Endothelial cell of umbilical vein (primary cell): ENCODE data around the gene UBE2G1.
"Not testable (repeated sequence)": the region's sequence is repeated elsewhere in the genome, so short reads cannot be mapped to it uniquely, and the experiment has no call there.

Experiments used
- CTCF ChIP-seq, 2 donors: IDR thresholded peaks; 1 replicate in 1 of 2; 2 replicates in 1 of 2; pipeline ENCODE4 v1.5.1; 2011; ENCODE audit warnings: low read length in 2 of 2, mild to moderate bottlenecking in 2 of 2, moderate library complexity in 2 of 2, control low read depth in 1 of 2, inconsistent platforms in 1 of 2, low read depth in 1 of 2; ENCODE audit not compliant: insufficient read depth in 1 of 2; ENCODE audit errors: extremely low read depth in 1 of 2
- EZH2 ChIP-seq: IDR thresholded peaks from 2 replicates; pipeline ENCODE4 v1.6.1; 2012; ENCODE audit warnings: borderline replicate concordance, low read depth, mild to moderate bottlenecking, moderate library complexity, low read length, inconsistent platforms; ENCODE audit not compliant: severe bottlenecking
- MAX ChIP-seq: IDR thresholded peaks from 2 replicates; pipeline ENCODE4 v1.6.1; 2011; ENCODE audit not compliant: insufficient read depth, insufficient read length
- POLR2A ChIP-seq: IDR thresholded peaks from 2 replicates; pipeline ENCODE4 v1.6.1; 2012; ENCODE audit warnings: low read depth, mild to moderate bottlenecking, control low read depth, low read length
- POLR2AphosphoS5 ChIP-seq: IDR thresholded peaks from 2 replicates; pipeline ENCODE4 v1.6.1; 2012; ENCODE audit warnings: low read depth, mild to moderate bottlenecking, control low read depth, low read length, moderate library complexity; ENCODE audit not compliant: insufficient read depth

- TF ChIP-seq EZH2; POLR2AphosphoS5; CTCF (IDR thresholded peaks at IDR 0.05; ENCODE audit: extremely low read depth in 1 of 2, insufficient read depth in 1 of 2, low read depth in 1 of 2, low read length in 2 of 2); POLR2A; MAX: not testable (repeated sequence)
These were observed 702 bp upstream of the UBE2G1 start for GRCh38 chr17:4367177-4367576.
